HCT116 (cell line): ENCODE measurements around the gene TBC1D21. TPM values are rescaled to one million over a fixed set of nuclear protein-coding genes. Genes with fewer than 3 reads are reported as not detected.

ENCODE experiments used
- ATAC-seq: fragments of 200-7000 bp; cut with Tn5 transposase; 2 replicates; pipeline ENCODE4 v1.9.1; 2020; ENCODE audit warnings: mild to moderate bottlenecking, moderate library complexity
- BruUV-seq: library from RNA; stranded (reverse); fragments of 400-500 nt; replicated peaks from 2 replicates; lab custom pipeline; 2021; lab: Mats Ljungman, UMichigan
- CTCF ChIA-PET: fragments of 300-600 bp; sonication (Branson Sonifier 250); formaldehyde crosslinking; loops from one replicate; lab custom pipeline; 2021; ENCODE audit warnings: antibody characterized with exemption; lab: Charles Lee
- POLR2A ChIA-PET: fragments of 300-600, 350-600 bp; sonication (Branson Sonifier 250); formaldehyde crosslinking; loops from one replicate; lab custom pipeline; 2021; ENCODE audit warnings: antibody characterized with exemption; lab: Charles Lee
- RAD21 ChIA-PET, 2 experiments: fragments of 300-600 bp; sonication (Branson Sonifier 250); formaldehyde crosslinking; loops; one replicate each; lab custom pipeline; 2023; ENCODE audit warnings: low total read pairs in 2 of 2; ENCODE audit not compliant: uncharacterized antibody in 2 of 2, unreplicated experiment in 2 of 2, low non-redundant PET in 1 of 2; lab: Charles Lee
- DNase-seq: peaks from one replicate; pipeline ENCODE4 v3.0.0-alpha.2; 2010; ENCODE audit warnings: low read depth, low spot score
- H2AFZ ChIP-seq: fragments of 200-600 bp; shearing (Covaris generic), sonication (generic); 2 replicates; pipeline ENCODE4 v1.6.1; 2017; ENCODE audit warnings: low read depth, mixed run types, mixed read lengths, antibody characterized with exemption, low read length; ENCODE audit not compliant: poor library complexity, severe bottlenecking
- H3K27ac ChIP-seq: 2 replicates; pipeline ENCODE4 v1.5.1; 2012; ENCODE audit warnings: low read depth, low read length
- H3K27me3 ChIP-seq: fragments of 200-600 bp; sonication (generic); 2 replicates; pipeline ENCODE4 v1.6.1; 2016; ENCODE audit warnings: mixed run types, low read length, mixed read lengths; ENCODE audit not compliant: insufficient read depth
- H3K36me3 ChIP-seq, 2 experiments: fragments of 200-500 bp in 1 of 2; fragments of 200-600 bp in 1 of 2; sonication (Bioruptor generic) in 1 of 2; sonication (generic) in 1 of 2; 2 replicates each; pipeline versions ENCODE4 v1.5.1 to v1.6.1; 2014 to 2016; ENCODE audit warnings: low read length in 2 of 2, inconsistent platforms in 1 of 2, mixed read lengths in 1 of 2, mixed run types in 1 of 2; ENCODE audit not compliant: insufficient read depth in 2 of 2, control insufficient read depth in 1 of 2
- H3K4me1 ChIP-seq, 2 experiments: fragments of 200-600 bp in 1 of 2; sonication (generic) in 1 of 2; 2 replicates each; pipeline versions ENCODE4 v1.5.1 to v1.6.1; 2012 to 2017; ENCODE audit warnings: low read length in 2 of 2, inconsistent platforms in 1 of 2, mild to moderate bottlenecking in 1 of 2, mixed read lengths in 1 of 2, mixed run types in 1 of 2, moderate library complexity in 1 of 2; ENCODE audit not compliant: insufficient read depth in 2 of 2, control insufficient read depth in 1 of 2
- H3K4me2 ChIP-seq: fragments of 200-600 bp; sonication (generic); 2 replicates; pipeline ENCODE4 v1.6.1; 2017; ENCODE audit warnings: mixed run types, low read length, mixed read lengths
- H3K4me3 ChIP-seq, 2 experiments: fragments of 200-600 bp in 1 of 2; sonication (generic) in 1 of 2; replicated peaks in 1 of 2; 2 replicates each; pipeline ENCODE4 v1.5.1; 2011 to 2016; ENCODE audit warnings: low read length in 2 of 2, control low read depth in 1 of 2, low read depth in 1 of 2, mild to moderate bottlenecking in 1 of 2, mixed read lengths in 1 of 2, mixed run types in 1 of 2
- H3K79me2 ChIP-seq: fragments of 200-600 bp; sonication (generic); 2 replicates; pipeline ENCODE4 v1.6.1; 2017; ENCODE audit warnings: mild to moderate bottlenecking, mixed run types, low read length, moderate library complexity, mixed read lengths; ENCODE audit not compliant: insufficient read depth
- H3K9ac ChIP-seq: fragments of 200-600 bp; sonication (generic); 2 replicates; pipeline ENCODE4 v1.6.1; 2016; ENCODE audit warnings: low read length, mixed read lengths
- H3K9me2 ChIP-seq: fragments of 200-600 bp; sonication (generic), shearing (Covaris generic); 2 replicates; pipeline ENCODE4 v1.6.1; 2017; ENCODE audit warnings: mixed run types, mild to moderate bottlenecking, moderate library complexity; ENCODE audit not compliant: insufficient read depth
- H3K9me3 ChIP-seq, 2 experiments: fragments of 200-500 bp in 1 of 2; fragments of 200-600 bp in 1 of 2; sonication (Bioruptor generic) in 1 of 2; sonication (generic) in 1 of 2; 2 replicates each; pipeline ENCODE4 v1.6.1; 2014 to 2017; ENCODE audit warnings: low read length in 2 of 2, mixed read lengths in 2 of 2, inconsistent platforms in 1 of 2, low read depth in 1 of 2, mild to moderate bottlenecking in 1 of 2, mixed run types in 1 of 2, moderate library complexity in 1 of 2; ENCODE audit not compliant: control insufficient read depth in 1 of 2, insufficient read depth in 1 of 2
- H4K20me1 ChIP-seq: fragments of 200-600 bp; sonication (generic), shearing (Covaris generic); 2 replicates; pipeline ENCODE4 v1.6.1; 2017; ENCODE audit warnings: mixed run types, mild to moderate bottlenecking, moderate library complexity; ENCODE audit not compliant: insufficient read depth
- EGR1 ChIP-seq: IDR thresholded peaks from 2 replicates; pipeline ENCODE4 v1.6.1; 2012; ENCODE audit warnings: low read depth
- EZH2 ChIP-seq: fragments of 200-600 bp; sonication (generic); IDR thresholded peaks from 2 replicates; pipeline ENCODE4 v1.6.1; 2017; ENCODE audit warnings: antibody characterized with exemption, mixed run types
- SP1 ChIP-seq: IDR thresholded peaks from 2 replicates; pipeline ENCODE4 v1.6.1; 2012; ENCODE audit warnings: low read depth
- TCF7L2 ChIP-seq: IDR thresholded peaks from 2 replicates; pipeline ENCODE4 v1.7.0; 2011; ENCODE audit warnings: borderline replicate concordance, inconsistent platforms; ENCODE audit not compliant: insufficient read depth, insufficient read length; ENCODE audit errors: extremely low read depth
- ZNF274 ChIP-seq: fragments of 200-500 bp; sonication (Bioruptor generic); IDR thresholded peaks from 2 replicates; pipeline ENCODE4 v1.6.1; 2014; ENCODE audit warnings: mild to moderate bottlenecking, low read depth, low read length, inconsistent platforms
- intact Hi-C: fragments of 100-400 bp; cut with micrococcal nuclease; formaldehyde crosslinking; loops from 2 replicates; pipeline ENCODE4 v1.10.0; 2022
- total RNA-seq: library from RNA; stranded (reverse); gene quantifications from one replicate; pipeline ENCODE4 v1.2.1, GENCODE V29; 2021; ENCODE audit not compliant: unreplicated experiment
- TF ChIP-seq, protein P1 (sequence below): IDR thresholded peaks from 2 replicates; pipeline ENCODE4 v1.6.1; 2011; ENCODE audit warnings: mild to moderate bottlenecking, low read length, moderate library complexity; ENCODE audit not compliant: insufficient replicate concordance; ENCODE audit errors: extremely low read depth
- TF ChIP-seq, protein P2 (sequence below): IDR thresholded peaks from 2 replicates; pipeline ENCODE4 v1.6.1; 2012

Gene TBC1D21
- total RNA-seq, 1 experiment from 2014 or later, result not detected

DNA sequence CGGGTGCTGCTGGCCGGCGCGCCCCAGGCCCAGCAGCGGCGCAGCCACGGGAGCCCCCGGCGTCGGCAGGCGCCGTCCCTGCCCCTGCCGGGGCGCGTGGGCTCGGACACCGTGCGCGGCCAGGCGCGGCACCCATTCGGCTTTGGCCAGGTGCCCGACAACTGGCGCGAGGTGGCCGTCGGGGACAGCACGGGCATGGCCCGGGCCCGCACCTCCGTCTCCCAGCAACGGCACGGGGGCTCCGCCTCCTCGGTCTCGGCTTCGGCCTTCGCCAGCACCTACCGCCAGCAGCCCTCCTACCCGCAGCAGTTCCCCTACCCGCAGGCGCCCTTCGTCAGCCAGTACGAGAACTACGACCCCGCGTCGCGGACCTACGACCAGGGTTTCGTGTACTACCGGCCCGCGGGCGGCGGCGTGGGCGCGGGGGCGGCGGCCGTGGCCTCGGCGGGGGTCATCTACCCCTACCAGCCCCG, 53.7 kb downstream of the TBC1D21 start:
- Histone ChIP-seq H3K4me1 (peaks cover 27 to 46% of the 10 kb centered on the region in 2 experiments), H3K36me3 (no peaks in the 10 kb centered on the region), H2AFZ (no peak overlapping the region), H3K4me3 (peak overlapping the region; percentile 57 to 77), H3K79me2 (no peaks in the 10 kb centered on the region), H3K9ac (peak overlapping the region; percentile 79), H3K27me3 (no peaks in the 10 kb centered on the region), H3K9me2 (no peaks in the 10 kb centered on the region), H3K27ac (peak overlapping the region; percentile 94), H3K9me3 (no peaks in the 10 kb centered on the region), H4K20me1 (no peaks in the 10 kb centered on the region), H3K4me2 (peak overlapping the region; percentile 91)
- peak; percentile 6 for DNase-seq
- RAD21 ChIA-PET, result no interaction called here
- BruUV-seq, result no TSS peak
- no peak for TF ChIP-seq SP1
- peak; percentile 2 for TF ChIP-seq TCF7L2
- TF ChIP-seq, protein P1, sequence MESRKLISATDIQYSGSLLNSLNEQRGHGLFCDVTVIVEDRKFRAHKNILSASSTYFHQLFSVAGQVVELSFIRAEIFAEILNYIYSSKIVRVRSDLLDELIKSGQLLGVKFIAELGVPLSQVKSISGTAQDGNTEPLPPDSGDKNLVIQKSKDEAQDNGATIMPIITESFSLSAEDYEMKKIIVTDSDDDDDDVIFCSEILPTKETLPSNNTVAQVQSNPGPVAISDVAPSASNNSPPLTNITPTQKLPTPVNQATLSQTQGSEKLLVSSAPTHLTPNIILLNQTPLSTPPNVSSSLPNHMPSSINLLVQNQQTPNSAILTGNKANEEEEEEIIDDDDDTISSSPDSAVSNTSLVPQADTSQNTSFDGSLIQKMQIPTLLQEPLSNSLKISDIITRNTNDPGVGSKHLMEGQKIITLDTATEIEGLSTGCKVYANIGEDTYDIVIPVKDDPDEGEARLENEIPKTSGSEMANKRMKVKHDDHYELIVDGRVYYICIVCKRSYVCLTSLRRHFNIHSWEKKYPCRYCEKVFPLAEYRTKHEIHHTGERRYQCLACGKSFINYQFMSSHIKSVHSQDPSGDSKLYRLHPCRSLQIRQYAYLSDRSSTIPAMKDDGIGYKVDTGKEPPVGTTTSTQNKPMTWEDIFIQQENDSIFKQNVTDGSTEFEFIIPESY, result no peak
- TF ChIP-seq ZNF274, result no peak
- no peak for TF ChIP-seq EGR1
- TF ChIP-seq EZH2, result no peak
- TF ChIP-seq, protein P2, sequence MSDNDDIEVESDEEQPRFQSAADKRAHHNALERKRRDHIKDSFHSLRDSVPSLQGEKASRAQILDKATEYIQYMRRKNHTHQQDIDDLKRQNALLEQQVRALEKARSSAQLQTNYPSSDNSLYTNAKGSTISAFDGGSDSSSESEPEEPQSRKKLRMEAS, result peak; percentile 13; the same call in 1 of the 2 replicates
- intact Hi-C loops, result no loop called here
- ATAC-seq, result peak; percentile 59
- POLR2A ChIA-PET, result interaction anchor here (0.8 kb wide), 1 partner anchor 39 kb away, joined by 3 read pairs; no protein-coding TSS in a partner anchor
- CTCF ChIA-PET, result interaction anchor here (0.6 to 2.7 kb wide), 13 partner anchors 9 to 621 kb away, joined by 3 to 13 read pairs (median 6); partner anchors contain the start of gene TBC1D21
